HL-60/S4 treated with retinoic acid at 250 ng/mL for 4 days and 3 days (cell line): ENCODE measurements around the gene RXRB.
"Not testable (repeated sequence)": the region's sequence is repeated elsewhere in the genome, so short reads cannot be mapped to it uniquely, and the experiment has no call there.

Source experiments
- in situ Hi-C: fragments of 300-500 bp; cut with MboI; formaldehyde crosslinking; loops from 2 replicates; pipeline ENCODE4 v1.7.0; 2022; ENCODE audit warnings: low sequenced_read_pairs

RXRB gene

DNA sequence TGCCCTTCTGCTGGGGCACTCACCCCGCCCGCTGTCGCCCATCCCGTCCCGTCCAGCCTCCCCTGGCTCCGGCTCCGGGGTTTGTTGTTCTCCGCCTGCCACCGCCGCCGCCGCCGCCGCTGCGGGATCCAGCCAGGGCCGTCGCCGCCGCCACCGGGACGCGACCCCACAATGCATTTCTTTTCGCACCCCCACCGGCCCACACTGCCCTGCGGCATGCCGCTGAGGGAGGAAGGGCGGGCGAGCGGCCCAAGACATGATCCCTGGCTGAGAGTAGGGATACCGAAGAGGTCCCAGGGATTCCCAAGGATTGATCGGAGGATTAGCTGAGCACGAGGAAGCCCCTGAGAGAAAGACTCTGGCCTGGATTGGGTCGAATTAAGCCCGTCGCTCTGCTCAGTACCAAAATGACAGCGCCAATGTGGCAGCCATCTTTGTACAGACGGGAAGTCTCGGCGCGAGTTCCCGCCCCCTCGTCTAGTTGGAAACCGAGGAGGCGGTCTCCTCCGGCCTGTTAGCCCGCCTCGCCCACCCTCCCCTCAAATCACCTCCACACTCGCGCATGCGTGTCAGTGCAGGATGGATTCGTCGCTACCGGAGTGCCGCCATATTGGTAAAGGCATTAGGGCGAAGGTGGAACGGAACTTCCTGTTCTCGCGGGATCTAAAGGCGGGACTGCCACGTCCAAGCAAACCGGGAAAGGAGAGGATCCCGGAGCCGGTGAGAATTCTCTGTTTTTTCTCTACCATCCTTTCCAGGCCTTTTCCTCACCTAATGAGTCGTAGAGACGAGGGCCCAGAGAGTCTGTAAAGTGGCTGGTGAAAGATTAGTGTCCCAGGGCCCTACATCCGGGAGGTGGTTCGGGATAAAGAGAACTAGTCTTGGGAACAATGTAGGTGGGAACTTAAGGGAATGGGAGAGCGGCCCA, at the start of gene RXRB, which contains the start of gene SLC39A7:
Gene RXRB, minus strand, starts transcription at position 447 of the 928 bp plus-strand sequence. Its CDS starts 189 bp downstream, at position 258.
Gene SLC39A7, plus strand, starts transcription at position 649 of the 928 bp plus-strand sequence. CDS start 379 bp downstream, outside the sequence.
- in situ Hi-C loops, result no loop called here

GRCh38 chr6:33249732-33250630, 49.5 kb upstream of the RXRB start:
- in situ Hi-C loops, result no loop called here

GRCh38 chr6:33248932-33249731, 48.7 kb upstream of the RXRB start:
- in situ Hi-C loops, result no loop called here

GRCh38 chr6:33248643-33248931, 48.1 kb upstream of the RXRB start:
- in situ Hi-C loops, result no loop called here

DNA sequence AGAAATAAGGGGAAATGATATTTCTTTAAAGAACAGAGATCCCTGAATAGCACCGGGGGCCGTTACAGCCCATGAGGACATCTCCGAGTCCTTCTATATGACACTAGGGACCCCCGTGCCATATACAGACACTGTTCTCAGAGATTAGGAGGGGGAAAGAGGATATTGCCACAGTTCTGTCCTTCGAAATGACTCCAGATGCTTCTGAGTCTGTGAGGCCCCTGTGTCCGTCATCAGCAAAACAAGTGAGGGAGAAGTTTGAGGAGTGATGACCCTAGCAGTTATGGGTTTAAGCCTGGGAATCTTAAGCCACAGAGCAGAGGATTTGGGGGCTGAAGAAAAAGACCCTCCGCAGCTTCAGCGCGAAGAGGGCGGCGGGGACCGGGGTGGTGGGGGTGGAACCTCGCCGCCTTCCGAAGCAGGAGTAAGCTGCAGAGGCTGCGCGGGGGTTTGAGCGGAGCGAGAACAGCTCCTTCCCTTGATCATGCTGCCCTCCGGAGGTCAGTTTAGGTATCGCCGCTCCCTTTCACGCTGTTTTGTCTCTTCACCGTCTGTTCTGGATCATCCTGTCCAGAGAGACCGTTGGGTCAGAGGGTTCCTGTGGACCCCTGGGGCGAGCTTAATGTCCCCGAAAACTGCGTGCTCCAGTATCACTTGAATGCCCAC, 47.6 kb upstream of the RXRB start:
- in situ Hi-C loops, result no loop called here

DNA sequence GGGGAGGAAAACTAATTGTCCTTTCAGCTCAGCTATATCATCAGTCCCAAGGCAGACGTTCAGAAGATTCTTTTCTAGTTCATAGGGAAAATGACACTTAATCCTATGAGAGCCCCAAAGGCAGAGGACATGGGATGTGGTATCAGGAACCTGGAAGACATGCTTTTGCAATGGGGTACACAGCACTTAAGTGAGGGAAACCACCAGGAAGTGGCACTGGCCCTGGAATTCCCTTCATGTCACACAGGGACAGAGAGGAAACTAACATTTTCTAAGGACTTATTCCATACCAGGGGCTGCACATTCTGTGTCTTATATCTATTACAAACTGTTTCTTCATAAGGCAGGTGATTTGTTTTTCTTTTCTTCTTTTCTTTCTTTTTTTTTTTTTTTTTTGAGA, 43.0 kb upstream of the RXRB start:
- in situ Hi-C loops, result no loop called here

GRCh38 chr6:33241968-33242367, 41.5 kb upstream of the RXRB start:
- in situ Hi-C loops, result no loop called here

DNA sequence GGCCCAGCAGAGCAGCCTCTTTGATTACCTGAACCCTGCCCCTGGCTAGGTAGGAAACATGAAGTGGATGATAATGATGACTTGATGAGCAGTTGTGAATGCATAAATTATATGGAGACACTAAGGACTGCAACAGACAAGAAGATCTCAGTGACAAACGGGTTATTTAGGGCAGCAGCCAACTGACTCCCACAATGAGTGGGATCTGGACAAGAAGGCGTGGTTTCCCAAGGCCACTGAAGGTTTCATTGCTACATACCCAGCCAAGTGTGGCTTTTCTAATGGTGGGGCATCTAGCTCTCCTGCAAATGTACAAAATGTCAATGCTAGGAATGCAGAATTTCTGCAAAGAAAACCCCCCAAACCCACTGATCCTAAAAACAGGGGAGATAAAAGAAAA, 37.3 kb upstream of the RXRB start:
- in situ Hi-C loops, result no loop called here

- in situ Hi-C loops, result no loop called here
These were observed 36.4 kb upstream of the RXRB start for GRCh38 chr6:33236852-33237251.

DNA sequence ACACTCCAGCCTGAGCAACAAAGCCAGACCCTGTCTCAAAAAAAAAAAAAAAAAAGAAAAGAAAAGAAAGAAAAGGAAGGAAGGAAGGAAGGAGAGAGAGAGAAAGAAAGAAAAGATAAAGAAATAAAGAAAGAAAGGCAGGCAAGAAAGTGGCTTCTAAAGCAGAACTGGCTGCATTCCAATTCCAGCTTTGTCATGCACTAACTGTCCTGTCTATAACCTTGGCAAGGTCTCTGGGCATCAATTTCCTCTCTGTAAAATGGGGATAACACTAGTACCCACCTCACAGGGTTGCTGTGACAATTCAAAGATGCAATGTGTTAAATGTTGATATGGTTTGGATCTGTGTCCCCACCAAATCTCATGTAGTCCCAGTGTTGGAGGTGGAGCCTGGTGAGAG, 35.9 kb upstream of the RXRB start:
- in situ Hi-C loops, result no loop called here

- in situ Hi-C loops, result no loop called here
These were observed 34.8 kb upstream of the RXRB start for GRCh38 chr6:33235221-33235634.

DNA sequence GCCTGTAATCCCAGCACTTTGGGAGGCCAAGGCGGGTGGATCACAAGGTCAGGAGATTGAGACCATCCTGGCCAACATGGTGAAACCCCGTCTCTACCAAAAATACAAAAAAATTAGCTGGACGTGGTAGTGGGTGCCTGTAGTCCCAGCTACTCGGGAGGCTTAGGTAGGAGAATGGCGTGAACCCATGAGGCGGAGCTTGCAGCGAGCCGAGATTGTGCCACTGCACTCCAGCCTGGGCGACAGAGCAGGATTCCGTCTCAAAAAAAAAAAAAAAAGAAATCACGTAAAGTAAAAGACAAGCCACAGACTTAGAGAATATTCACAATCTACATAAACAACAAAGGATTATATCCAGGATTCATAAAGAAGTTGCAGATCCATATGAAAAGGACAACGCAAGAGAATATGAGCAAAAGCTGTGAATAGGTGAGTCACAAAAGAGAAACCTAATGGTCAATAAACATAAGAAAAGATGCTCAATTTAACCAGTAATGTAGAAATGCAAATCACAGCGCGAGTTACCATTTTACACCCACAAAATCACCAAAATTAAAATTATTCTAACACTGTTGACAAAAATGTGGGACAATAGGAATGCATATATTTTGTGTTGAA, 26.1 kb upstream of the RXRB start:
- in situ Hi-C loops, result not testable (repeated sequence)

- in situ Hi-C loops, result no loop called here
These were observed 17.2 kb upstream of the RXRB start for GRCh38 chr6:33217681-33218080.

DNA sequence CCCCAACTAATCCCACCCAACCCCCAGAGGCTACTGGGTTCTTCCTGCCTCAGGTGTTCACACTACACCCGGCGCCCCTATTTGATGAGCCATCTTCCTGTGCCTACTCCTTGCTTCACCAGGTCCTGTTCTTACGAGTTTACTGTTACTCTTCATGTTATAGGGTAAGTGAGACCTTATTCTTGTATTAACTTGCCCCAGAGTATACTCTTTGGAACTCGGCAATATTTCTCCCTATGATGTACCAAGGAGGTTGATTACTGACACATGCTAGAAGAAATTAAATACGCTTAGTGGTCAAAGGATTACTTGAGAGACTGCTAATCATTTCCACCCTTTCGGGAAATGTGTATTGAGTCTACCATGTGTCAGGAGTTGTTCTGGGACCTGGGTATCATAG, 16.8 kb upstream of the RXRB start:
- in situ Hi-C loops, result no loop called here

- in situ Hi-C loops, result no loop called here
These were observed 15.7 kb upstream of the RXRB start for GRCh38 chr6:33216117-33216649.

GRCh38 chr6:33215271-33216116, 15.0 kb upstream of the RXRB start:
- in situ Hi-C loops, result no loop called here

GRCh38 chr6:33213989-33214335, 13.5 kb upstream of the RXRB start:
- in situ Hi-C loops, result no loop called here

DNA sequence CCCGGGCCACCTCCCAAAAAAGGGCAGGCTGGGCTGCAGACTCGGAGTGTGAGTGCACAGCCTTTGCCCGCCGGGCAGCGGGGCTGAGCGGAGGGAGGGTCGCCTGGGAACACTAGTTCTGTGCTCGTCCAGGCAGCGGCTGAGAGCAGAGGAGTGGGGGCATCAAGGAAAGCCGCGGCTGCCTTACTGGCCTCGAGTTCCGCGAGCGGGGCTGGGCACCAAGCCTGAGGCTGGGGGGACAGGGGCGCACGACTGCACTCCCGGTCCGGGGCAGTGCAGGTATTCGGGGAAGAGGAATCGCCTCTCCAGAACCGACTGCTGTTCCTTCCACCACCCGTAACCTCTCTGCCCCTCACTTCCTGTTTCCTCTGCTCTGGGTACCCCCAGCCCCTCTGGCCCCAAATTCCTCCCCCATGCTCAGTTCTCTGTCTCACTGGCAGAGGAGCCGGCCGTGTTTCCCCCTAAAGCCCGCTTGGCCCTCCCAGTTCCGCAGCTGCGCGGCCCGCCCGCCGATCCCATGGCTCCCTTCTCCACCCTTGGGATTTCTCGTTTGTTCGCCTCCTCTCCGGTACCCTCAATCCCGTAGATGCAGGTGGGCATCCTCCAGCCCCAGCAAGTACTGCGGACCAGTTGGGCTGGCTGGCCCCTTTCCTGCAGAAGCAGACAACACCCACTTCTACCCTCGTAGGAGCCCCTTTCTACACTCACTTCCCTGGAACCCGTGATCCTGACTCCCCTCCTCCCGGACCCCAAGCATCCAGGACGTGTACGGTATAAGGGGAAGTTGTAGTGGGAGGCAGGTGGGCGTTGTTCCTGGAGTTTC, 12.9 kb upstream of the RXRB start:
- in situ Hi-C loops, result no loop called here
